Tibial artery (tissue), 4 donors: Measurements from ENCODE around the gene MED6.
A peak's percentile ranks its signal among the peaks of the same experiment; 100 is the strongest.

ENCODE experiments used
- DNase-seq, 2 donors: peaks; one replicate each; pipeline ENCODE4 v3.0.0-alpha.2; 2019
- H3K27ac ChIP-seq, 2 donors: fragments of 200-600 bp; sonication (generic) in 1 of 2; 1 replicate in 1 of 2; 2 replicates in 1 of 2; pipeline ENCODE4 v1.5.1; 2018 to 2019; ENCODE audit warnings: mild to moderate bottlenecking in 1 of 2
- H3K27me3 ChIP-seq, 2 donors: fragments of 200-600 bp; sonication (generic) in 1 of 2; one replicate each; pipeline versions ENCODE4 v1.5.1 to v1.6.0; 2016 to 2019
- H3K36me3 ChIP-seq, 3 donors: fragments of 200-600 bp; sonication (generic) in 2 of 3; one replicate each; pipeline ENCODE4 v1.5.1; 2016 to 2019; ENCODE audit warnings: mild to moderate bottlenecking in 2 of 3
- H3K4me1 ChIP-seq, 4 donors: fragments of 200-600 bp; sonication (generic) in 2 of 4; 1 replicate in 3 of 4; 2 replicates in 1 of 4; pipeline ENCODE4 v1.5.1; 2016 to 2019
- H3K4me3 ChIP-seq, 2 donors: fragments of 200-600 bp; sonication (generic) in 1 of 2; 1 replicate in 1 of 2; 2 replicates in 1 of 2; pipeline ENCODE4 v1.5.1; 2018 to 2019; ENCODE audit warnings: mild to moderate bottlenecking in 2 of 2
- H3K9me3 ChIP-seq, 3 donors: fragments of 200-600 bp; sonication (generic) in 1 of 3; one replicate each; pipeline ENCODE4 v1.5.1; 2016 to 2019
- intact Hi-C: fragments of 100-400 bp; cut with DNase I; formaldehyde crosslinking; loops from one replicate; pipeline ENCODE4 v1.15.0; 2023; ENCODE audit warnings: low total_unique reads
- TF ChIP-seq, protein P1 (sequence below), 2 experiments: fragments of 200-600 bp in 1 of 2; fragments of 450-650 bp in 1 of 2; IDR thresholded peaks; one replicate each; pipeline ENCODE4 v1.5.1; 2017 to 2019; ENCODE audit warnings: antibody characterized with exemption in 2 of 2, mild to moderate bottlenecking in 1 of 2, moderate library complexity in 1 of 2

The MED6 gene

GRCh38 chr14:70600382-70601157 lies at the start of gene MED6:
MED6 (minus strand) TSS chr14:70600655; CDS start chr14:70600637, 18 bp downstream.
- intact Hi-C loops, result no loop called here
- peak within 1 kb of the TSS; percentile 71 to 78 for H3K4me3 ChIP-seq
- TF ChIP-seq, protein P1, sequence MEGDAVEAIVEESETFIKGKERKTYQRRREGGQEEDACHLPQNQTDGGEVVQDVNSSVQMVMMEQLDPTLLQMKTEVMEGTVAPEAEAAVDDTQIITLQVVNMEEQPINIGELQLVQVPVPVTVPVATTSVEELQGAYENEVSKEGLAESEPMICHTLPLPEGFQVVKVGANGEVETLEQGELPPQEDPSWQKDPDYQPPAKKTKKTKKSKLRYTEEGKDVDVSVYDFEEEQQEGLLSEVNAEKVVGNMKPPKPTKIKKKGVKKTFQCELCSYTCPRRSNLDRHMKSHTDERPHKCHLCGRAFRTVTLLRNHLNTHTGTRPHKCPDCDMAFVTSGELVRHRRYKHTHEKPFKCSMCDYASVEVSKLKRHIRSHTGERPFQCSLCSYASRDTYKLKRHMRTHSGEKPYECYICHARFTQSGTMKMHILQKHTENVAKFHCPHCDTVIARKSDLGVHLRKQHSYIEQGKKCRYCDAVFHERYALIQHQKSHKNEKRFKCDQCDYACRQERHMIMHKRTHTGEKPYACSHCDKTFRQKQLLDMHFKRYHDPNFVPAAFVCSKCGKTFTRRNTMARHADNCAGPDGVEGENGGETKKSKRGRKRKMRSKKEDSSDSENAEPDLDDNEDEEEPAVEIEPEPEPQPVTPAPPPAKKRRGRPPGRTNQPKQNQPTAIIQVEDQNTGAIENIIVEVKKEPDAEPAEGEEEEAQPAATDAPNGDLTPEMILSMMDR (IDR thresholded peaks at IDR 0.05), result no peak

DNA sequence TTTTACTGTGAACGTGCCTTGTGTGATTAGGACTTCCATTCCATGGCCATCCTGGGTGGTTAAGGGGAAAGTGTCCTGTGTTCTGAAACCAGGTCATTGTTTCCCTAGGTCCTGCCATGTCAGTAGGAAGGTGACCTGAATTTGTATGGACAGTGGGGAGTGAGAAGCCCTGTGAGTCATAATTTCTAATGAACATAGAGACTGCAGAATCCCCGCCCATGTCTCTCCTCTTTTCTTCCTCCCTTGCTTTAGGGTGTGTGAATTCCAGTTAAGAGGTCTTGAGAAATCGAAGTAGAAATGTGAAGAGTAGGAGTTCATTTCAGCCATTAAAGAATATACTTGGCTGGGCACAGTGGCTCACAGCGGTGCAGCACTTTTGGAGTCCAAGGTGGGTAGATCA lies 49.3 kb upstream of the MED6 start:
- no peak for DNase-seq
- Histone ChIP-seq H3K36me3 (no peaks in the 10 kb centered on the region), H3K27me3 (peaks cover 0 to 11% of the 10 kb centered on the region in 2 donors), H3K27ac (no peak overlapping the region), H3K4me1 (no peaks in the 10 kb centered on the region), H3K4me3 (no peak overlapping the region), H3K9me3 (no peaks in the 10 kb centered on the region)
- intact Hi-C loops, result no loop called here
- TF ChIP-seq, protein P1 (IDR thresholded peaks at IDR 0.05), result no peak

More at GRCh38 chr14:70600382-70601157, at the start of gene MED6:
- H3K4me1 ChIP-seq, result peaks cover 0 to 19% (median 12%) of the 10 kb centered on the region in 4 donors
- H3K27me3 ChIP-seq, result no peaks in the 10 kb centered on the region
- DNase-seq, result peak; percentile 88 to 95
- H3K9me3 ChIP-seq, result no peaks in the 10 kb centered on the region
- H3K27ac ChIP-seq, result peak within 1 kb of the TSS; percentile 62 to 75
- peaks cover 7 to 12% (median 11%) of the 10 kb centered on the region in 3 donors for H3K36me3 ChIP-seq

DNA sequence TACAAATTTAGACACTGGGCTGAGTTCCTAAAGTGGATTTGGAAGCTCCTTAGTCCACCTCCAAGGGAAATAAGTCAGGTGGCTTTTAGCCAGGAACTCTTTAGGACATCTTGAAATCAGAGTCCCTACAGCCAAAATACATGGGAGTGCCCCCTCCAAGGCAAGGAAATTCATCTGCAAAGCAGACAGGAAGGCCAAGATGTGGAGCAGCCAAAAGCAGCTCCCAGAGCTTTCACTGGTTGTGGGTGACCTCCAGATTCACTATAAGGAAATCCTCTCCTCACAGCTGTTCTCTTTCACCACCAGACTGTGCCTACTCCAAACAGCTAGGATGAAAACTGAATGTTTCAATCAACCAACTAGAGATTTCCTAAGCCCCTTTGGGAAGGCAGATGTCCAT lies 47.9 kb upstream of the MED6 start:
- peaks cover 0 to 3% of the 10 kb centered on the region in 2 donors for H3K27me3 ChIP-seq
- TF ChIP-seq, protein P1 (IDR thresholded peaks at IDR 0.05), result no peak
- H3K4me1 ChIP-seq, result peaks cover 0 to 7% (median 0%) of the 10 kb centered on the region in 4 donors
- H3K36me3 ChIP-seq, result no peaks in the 10 kb centered on the region
- H3K4me3 ChIP-seq, result no peak overlapping the region
- H3K9me3 ChIP-seq, result no peaks in the 10 kb centered on the region
- intact Hi-C loops, result no loop called here
- no peak for DNase-seq
- no peak overlapping the region for H3K27ac ChIP-seq

DNA sequence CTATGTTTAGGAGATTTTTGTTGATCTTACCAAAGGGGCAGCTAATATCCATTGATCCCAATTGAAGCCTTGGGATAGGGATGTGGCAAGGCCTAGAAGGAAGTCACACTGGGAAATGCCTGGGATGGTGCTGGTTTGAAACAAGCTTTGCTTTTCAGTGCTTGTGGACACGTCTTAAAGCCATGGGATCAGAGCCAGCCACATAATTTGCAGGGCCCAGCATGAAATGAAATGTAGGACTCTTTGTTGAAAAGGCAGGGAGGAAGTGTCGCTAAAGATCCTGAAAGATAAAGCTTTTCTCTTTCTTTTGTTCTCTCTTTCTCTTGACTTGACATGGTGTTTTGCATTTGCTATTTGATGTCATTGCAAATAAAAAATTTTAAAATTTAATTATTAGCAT lies 46.2 kb upstream of the MED6 start:
- Histone ChIP-seq H3K27me3 (peaks cover 0 to 8% of the 10 kb centered on the region in 2 donors), H3K4me3 (no peak overlapping the region), H3K4me1 (peaks cover 0 to 16% (median 7%) of the 10 kb centered on the region in 4 donors), H3K36me3 (no peaks in the 10 kb centered on the region), H3K27ac (no peak overlapping the region), H3K9me3 (no peaks in the 10 kb centered on the region)
- TF ChIP-seq, protein P1 (IDR thresholded peaks at IDR 0.05), result no peak
- intact Hi-C loops, result no loop called here
- DNase-seq, result no peak

GRCh38 chr14:70645892-70646291 lies 45.4 kb upstream of the MED6 start:
- Histone ChIP-seq H3K4me1 (peaks cover 0 to 22% (median 10%) of the 10 kb centered on the region in 4 donors), H3K27me3 (peaks cover 0 to 11% of the 10 kb centered on the region in 2 donors), H3K9me3 (no peaks in the 10 kb centered on the region), H3K4me3 (no peak overlapping the region), H3K27ac (no peak overlapping the region), H3K36me3 (no peaks in the 10 kb centered on the region)
- TF ChIP-seq, protein P1 (IDR thresholded peaks at IDR 0.05), result no peak
- no peak for DNase-seq
- intact Hi-C loops, result no loop called here
